ENCODE results near the gene CAB39. TPM values are rescaled to one million over a fixed set of nuclear protein-coding genes. Genes with fewer than 3 reads are reported as not detected.

Gene CAB39
- polyA plus RNA-seq, 3 donors, result 33.1 to 53.8 (median 38.3) TPM

GRCh38 chr2:230719340-230719739 lies 6.7 kb downstream of the CAB39 start:
- no peaks in the 10 kb centered on the region for H3K27me3 Mint-ChIP-seq (ENCODE audit: low read depth in 3 of 3)
- Histone ChIP-seq H2AFZ (ENCODE audit: insufficient read depth, low read depth, low read length, poor library complexity, severe bottlenecking) (no peak overlapping the region), H3K36me3 (replicated peaks in 1 of 2; ENCODE audit: control insufficient read depth in 1 of 2, insufficient read depth in 2 of 2, low read length in 2 of 2) (peaks cover 10 to 43% of the 10 kb centered on the region in 2 donors), H4K20me1 (ENCODE audit: insufficient read depth, low read length) (peaks cover 100% of the 10 kb centered on the region), H3K79me2 (ENCODE audit: insufficient read depth, low read length) (peaks cover 100% of the 10 kb centered on the region), H3K4me3 (replicated peaks in 1 of 3; ENCODE audit: low read depth in 2 of 3, low read length in 3 of 3) (no peak overlapping the region), H3K9me3 (replicated peaks in 1 of 2; ENCODE audit: control insufficient read depth in 1 of 2, insufficient read depth in 1 of 2, low read length in 2 of 2) (no peaks in the 10 kb centered on the region), H3K27me3 (ENCODE audit: control insufficient read depth in 2 of 2, insufficient read depth in 2 of 2, low read length in 2 of 2) (no peaks in the 10 kb centered on the region), H3K4me2 (replicated peaks; ENCODE audit: extremely low read depth, low read length, poor library complexity, severe bottlenecking) (no peak overlapping the region), H3K27ac (ENCODE audit: low read depth in 1 of 2, low read length in 2 of 2) (peak overlapping the region in 1 of 2 donors; percentile 38), H3K9ac (ENCODE audit: insufficient read depth, low read length, poor library complexity, severe bottlenecking) (no peak overlapping the region), H3K4me1 (ENCODE audit: control insufficient read depth in 1 of 2, insufficient read depth in 2 of 2, low read length in 2 of 2) (peaks cover 37 to 73% of the 10 kb centered on the region in 2 donors)
- DNase-seq, result no peak
- peak overlapping the region in 4 of 7 donors; percentile 1 to 20 (median 6) for H3K27ac Mint-ChIP-seq
- no peaks in the 10 kb centered on the region for H3K9me3 Mint-ChIP-seq
- H3K4me1 Mint-ChIP-seq, result peaks cover 74% of the 10 kb centered on the region
- H3K4me3 Mint-ChIP-seq, result no peak overlapping the region
- no peak for TF ChIP-seq CTCF (IDR thresholded peaks at IDR 0.05)
- intact Hi-C loops (cut with micrococcal nuclease), result no loop called here
- no CpG with 5 or more reads among the region's 3 CpGs for WGBS (ENCODE audit: insufficient coverage)
- H3K36me3 Mint-ChIP-seq, result peaks cover 40 to 46% of the 10 kb centered on the region in 2 donors

GRCh38 chr2:230721712-230722111 lies 9.1 kb downstream of the CAB39 start:
- peaks cover 99% of the 10 kb centered on the region for H4K20me1 ChIP-seq (ENCODE audit: insufficient read depth, low read length)
- no peaks in the 10 kb centered on the region for H3K27me3 ChIP-seq (ENCODE audit: control insufficient read depth in 2 of 2, insufficient read depth in 2 of 2, low read length in 2 of 2)
- peak overlapping the region; percentile 24 for H3K9ac ChIP-seq (ENCODE audit: insufficient read depth, low read length, poor library complexity, severe bottlenecking)
- no peak overlapping the region for H2AFZ ChIP-seq (ENCODE audit: insufficient read depth, low read depth, low read length, poor library complexity, severe bottlenecking)
- H3K4me3 ChIP-seq (replicated peaks in 1 of 3; ENCODE audit: low read depth in 2 of 3, low read length in 3 of 3), result peak overlapping the region in 1 of 3 experiments; percentile 11
- H3K4me2 ChIP-seq (replicated peaks; ENCODE audit: extremely low read depth, low read length, poor library complexity, severe bottlenecking), result peak overlapping the region; percentile 35
- H3K27ac Mint-ChIP-seq, result peak overlapping the region in 4 of 7 donors; percentile 5 to 72 (median 32)
- no peak for DNase-seq
- H3K4me1 ChIP-seq (ENCODE audit: control insufficient read depth in 1 of 2, insufficient read depth in 2 of 2, low read length in 2 of 2), result peaks cover 22 to 50% of the 10 kb centered on the region in 2 donors
- H3K36me3 ChIP-seq (replicated peaks in 1 of 2; ENCODE audit: control insufficient read depth in 1 of 2, insufficient read depth in 2 of 2, low read length in 2 of 2), result peaks cover 10 to 56% of the 10 kb centered on the region in 2 donors
- peaks cover 62% of the 10 kb centered on the region for H3K4me1 Mint-ChIP-seq
- intact Hi-C loops (cut with micrococcal nuclease), result no loop called here
- H3K27ac ChIP-seq (ENCODE audit: low read depth in 1 of 2, low read length in 2 of 2), result peak overlapping the region in 1 of 2 donors; percentile 48
- peak overlapping the region in 1 of 2 donors; percentile 54 for H3K4me3 Mint-ChIP-seq
- TF ChIP-seq CTCF (IDR thresholded peaks at IDR 0.05), result no peak
- peaks cover 98% of the 10 kb centered on the region for H3K79me2 ChIP-seq (ENCODE audit: insufficient read depth, low read length)
- no CpG with 5 or more reads among the region's 1 CpG for WGBS (ENCODE audit: insufficient coverage)
- no peaks in the 10 kb centered on the region for H3K9me3 Mint-ChIP-seq
- H3K9me3 ChIP-seq (replicated peaks in 1 of 2; ENCODE audit: control insufficient read depth in 1 of 2, insufficient read depth in 1 of 2, low read length in 2 of 2), result no peaks in the 10 kb centered on the region
- H3K27me3 Mint-ChIP-seq (ENCODE audit: low read depth in 3 of 3), result no peaks in the 10 kb centered on the region
- H3K36me3 Mint-ChIP-seq, result peaks cover 43 to 51% of the 10 kb centered on the region in 2 donors
